GM18867 (cell line): ENCODE data around the gene SEM1.
"Not testable (repeated sequence)": the region's sequence is repeated elsewhere in the genome, so short reads cannot be mapped to it uniquely, and the experiment has no call there.

Source experiments
- ATAC-seq: cut with Tn5 transposase; IDR thresholded peaks from one replicate; pipeline ENCODE4 v1.9.1; 2021; ENCODE audit warnings: mild to moderate bottlenecking, moderate library complexity; ENCODE audit not compliant: unreplicated experiment

The SEM1 gene

DNA sequence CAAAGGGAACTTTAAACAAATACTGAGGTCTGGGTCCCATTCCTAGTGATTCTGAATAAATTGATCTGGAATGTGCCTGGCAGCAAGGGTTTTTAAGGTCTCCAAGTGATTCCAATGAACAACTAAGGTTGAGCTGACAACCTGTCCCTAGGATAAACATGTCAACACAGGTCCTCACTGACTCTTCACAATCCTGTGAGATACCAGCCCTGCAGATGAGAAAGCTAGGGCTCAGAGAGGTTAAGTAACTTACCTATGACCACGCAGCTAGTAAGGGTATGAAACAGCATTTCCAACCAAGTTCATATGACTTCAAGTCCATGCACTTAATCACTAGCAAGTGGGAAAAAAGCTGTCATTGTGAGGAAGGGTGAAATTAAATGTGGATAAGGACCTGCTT lies 44.0 kb downstream of the SEM1 start:
- no peak for ATAC-seq

DNA sequence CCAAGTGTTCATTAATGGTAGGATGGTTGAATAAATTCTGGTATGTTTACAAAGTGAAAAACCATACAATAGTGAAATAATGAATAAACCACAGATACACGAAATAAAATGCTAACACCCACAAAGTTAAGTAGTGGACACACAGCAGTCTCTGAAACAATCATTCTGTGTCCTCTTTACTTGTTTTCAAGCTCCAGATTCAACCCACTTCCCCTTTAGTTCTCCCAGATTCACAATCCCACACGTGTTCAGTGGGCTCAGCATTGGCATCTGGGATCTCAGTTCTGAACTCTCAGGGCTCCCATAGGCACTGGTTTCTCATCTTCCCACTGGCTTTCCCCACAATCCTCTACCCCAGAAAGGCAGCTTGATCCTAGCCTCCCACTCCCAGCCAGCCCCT lies 44.9 kb downstream of the SEM1 start:
- ATAC-seq = no peak

DNA sequence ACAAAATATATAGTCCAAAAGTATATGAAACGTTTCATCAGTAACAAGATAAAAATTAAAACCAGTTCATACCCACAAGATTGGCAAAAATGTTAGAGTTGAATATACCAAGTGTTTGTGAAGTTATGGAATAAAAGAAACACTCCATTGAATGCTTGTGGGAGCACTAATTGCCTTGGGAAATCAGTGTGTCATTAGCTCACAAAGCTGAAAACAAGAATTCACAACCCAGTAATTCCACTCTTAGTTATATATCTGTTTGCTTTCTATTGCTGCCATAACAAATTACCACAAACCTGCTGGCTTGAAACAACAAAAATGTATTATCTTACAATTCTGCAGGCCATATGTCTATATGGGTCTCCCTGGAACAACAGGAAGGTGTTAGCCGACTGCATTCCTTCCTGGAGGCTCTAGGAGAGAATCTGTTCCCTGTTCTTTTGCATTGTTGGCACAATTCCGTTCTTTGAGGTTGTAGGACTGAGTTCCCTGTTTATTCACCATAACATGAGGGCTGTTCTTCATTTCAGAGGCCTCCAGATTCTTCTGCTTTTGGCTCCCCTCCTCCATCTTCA lies 45.7 kb downstream of the SEM1 start:
- ATAC-seq = no peak

DNA sequence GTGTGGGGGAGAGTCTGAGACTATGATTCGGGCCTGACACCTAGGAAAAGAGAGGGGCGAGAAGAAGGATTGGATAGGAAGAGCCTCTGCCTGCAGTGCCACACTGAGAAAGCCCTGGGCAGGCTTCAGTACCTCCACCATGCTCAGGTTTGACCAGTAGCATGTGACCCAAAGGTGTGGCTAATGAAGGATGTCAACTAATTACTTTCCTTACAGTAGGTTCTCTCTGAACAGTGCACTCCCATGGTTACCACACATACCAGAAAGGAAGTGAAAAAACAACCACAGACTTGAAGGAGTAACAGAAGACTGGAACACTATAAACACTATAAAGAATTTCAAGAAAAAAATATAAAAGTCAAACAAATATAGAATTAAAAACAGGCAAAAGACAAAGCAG lies 46.2 kb downstream of the SEM1 start:
- ATAC-seq = peak; percentile 98

DNA sequence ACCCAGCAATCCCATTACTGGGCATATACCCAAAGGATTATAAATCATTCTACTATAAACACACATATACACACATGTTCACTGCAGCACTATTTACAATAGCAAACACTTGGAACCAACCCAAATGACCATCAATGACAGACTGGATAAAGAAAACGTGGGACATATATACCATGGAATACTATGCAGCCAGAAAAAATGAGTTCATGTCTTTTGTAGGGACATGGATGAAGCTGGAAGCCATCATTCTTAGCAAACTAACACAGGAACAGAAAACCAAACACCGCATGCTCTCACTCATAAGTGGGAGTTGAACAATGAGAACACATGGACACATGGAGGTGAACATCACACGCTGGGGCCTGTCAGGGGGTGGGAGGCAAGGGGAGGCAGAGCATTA lies 47.5 kb downstream of the SEM1 start:
- ATAC-seq = not testable (repeated sequence)

DNA sequence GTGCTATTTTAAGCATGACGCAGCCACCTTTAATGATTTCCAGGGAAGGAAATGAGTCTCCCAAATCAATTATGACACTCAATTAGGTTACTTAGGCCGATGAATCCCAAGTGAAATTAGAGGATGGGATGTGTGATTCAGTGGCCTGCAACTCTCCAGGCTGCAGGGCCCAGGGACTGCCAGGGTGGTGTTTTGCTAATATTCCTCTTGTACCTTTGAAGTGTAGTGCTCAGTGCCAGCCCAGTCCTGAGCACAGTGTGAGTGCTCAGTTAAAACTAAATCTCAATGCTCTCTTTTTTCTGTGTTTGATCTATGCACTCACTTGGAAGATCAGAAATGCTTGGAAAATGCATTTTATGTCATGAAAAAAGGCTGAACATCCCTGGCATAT lies 51.6 kb downstream of the SEM1 start:
- no peak for ATAC-seq

DNA sequence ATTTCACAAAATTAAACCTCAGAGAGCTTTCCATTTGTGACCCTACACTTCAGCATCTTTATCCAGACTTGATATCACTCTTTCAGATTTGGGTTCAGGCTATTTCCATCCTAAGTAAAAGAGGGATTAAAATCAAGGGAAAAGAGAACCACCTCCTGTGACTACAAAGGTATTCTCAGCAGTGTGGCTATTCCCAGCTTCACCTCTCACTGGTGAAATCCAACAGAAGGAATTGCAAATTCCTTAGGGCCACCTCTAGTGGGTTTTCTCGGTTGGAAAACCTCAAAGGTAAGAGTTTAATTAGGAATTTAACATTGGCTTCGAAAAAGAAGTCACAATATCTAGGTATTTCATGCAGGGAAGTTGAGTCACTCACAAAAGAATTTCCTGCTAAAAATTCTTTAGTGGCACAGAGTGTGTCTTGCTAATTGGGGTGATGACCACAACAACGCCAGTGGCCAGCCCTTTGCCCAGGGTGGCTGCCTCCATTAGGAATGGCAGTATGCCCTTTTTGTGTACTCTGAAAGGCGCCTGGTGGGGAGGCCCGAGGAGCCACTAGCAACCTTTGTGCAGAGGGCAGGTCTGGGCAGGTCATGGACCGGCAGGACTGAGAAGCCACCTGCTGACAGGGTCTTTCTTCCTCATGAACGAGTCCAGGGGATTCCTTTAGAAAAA lies 52.2 kb downstream of the SEM1 start:
- no peak for ATAC-seq

DNA sequence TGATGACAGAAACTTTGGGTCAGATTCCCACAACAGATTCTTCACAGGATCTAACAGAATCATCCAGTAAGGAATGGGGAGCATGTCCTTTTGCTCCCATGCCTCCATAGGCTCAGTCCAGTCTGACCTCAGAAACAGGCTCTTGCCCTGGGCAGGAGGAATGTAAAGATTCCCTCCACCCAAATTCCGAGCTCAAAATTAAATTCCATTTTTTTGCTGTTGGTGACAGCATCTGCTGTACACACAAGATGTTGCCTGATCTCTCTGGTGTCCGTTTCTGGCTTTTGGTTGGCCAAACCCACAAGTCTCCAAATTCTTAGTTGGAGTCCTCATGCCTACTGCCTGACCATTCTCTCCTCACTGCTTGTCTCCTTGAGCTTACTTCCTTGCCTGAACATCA lies 53.7 kb downstream of the SEM1 start:
- ATAC-seq = no peak

DNA sequence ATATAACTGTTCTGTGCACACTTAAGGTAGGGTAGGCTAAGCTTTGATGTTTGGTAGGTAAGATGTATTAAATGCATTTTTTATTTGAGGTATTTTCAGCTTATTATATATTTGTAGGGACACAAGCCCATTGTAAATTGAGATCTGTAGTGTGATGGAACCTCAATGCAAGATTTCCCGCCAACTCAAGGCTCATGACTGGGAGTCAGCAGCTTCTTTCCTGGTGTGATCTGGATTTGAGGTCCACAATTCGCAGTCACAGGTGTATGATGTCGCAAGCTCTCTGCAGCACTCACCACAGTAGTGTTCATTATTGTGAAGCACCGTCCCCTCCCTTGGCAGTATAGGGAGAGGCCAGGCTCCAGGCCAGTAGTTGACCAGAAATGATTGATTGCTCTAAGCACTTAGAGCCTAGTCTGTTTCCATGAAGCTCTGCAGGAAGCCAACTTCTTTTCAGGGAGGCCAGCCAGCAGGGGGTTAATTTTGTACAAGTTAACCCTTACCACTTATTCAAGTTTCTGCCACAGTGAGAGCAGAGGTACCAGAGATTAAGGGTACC lies 54.9 kb downstream of the SEM1 start:
- no peak for ATAC-seq

- no peak for ATAC-seq
Observed at GRCh38 chr7:96649981-96650380, 59.7 kb downstream of the SEM1 start.

DNA sequence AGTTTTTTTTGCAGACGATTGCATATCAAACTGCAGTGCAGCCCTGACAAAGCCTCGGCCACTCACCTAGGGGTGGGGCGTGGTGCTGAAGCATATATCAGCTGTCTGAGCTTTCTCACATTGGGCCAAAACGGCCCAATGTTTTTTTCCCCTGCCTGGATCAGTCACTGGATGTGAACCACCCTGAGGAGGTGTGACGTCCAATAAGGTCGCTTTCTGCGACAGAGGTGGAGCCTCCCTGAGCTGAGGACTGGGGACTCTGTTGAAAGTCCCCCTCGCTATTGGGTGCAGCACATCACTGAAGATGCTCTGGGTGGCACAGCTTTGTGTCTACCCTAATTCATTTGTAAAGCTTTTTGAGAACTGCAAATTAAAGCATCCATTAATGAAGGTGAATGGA lies 60.9 kb downstream of the SEM1 start:
- ATAC-seq = no peak

DNA sequence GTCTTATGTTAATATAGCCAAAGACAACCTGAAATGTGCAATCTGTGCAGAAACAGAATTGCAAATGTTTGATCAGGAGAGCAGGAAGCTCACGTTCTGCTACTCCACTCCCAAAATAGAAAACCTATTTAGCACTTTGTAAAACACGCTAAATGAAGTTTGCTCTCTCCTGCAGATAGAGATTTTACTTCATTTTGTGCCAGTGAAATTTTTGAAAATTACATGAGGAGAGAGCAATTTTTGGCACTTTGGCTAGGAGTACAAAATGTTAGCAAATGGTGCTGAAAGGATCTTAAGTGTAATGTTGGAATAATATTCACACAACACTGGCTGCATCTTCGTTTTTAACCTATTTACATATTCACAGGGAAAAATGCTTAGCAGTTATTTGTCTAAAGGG lies 61.9 kb downstream of the SEM1 start:
- no peak for ATAC-seq

DNA sequence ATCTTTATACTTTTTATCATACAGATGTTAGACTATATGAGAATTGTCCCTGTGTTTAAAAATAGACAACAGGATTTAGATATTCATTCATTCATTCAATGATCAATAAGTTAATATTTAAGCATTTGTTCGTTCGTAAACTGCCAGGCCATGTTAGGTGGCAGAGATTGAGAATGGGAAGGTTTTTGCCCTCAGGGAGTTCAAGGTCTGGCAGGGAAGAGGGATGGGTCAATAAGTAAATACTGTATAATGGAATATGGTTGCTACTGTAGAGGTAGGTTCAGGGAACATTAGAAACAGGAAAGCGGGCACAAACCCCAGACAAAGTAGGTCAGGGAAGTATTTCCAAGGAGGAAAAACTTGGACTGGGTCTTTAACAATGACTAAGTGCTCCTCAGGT lies 64.6 kb downstream of the SEM1 start:
- no peak for ATAC-seq

GRCh38 chr7:96643436-96643835 lies 66.2 kb downstream of the SEM1 start:
- not testable (repeated sequence) for ATAC-seq

GRCh38 chr7:96640054-96640453 lies 69.6 kb downstream of the SEM1 start:
- ATAC-seq = no peak
